Small intestine (tissue), 7 donors: ENCODE results near the gene DMGDH. TPM values are rescaled to one million over a fixed set of nuclear protein-coding genes. Genes with fewer than 3 reads are reported as not detected.

Experiments
- DNase-seq, 2 donors: peaks; one replicate each; pipeline versions ENCODE4 v3.0.0 to v3.0.0-alpha.2; 2013
- FAIRE-seq: peaks from 2 replicates; lab custom pipeline; 2012; peaks lifted over from hg19 to GRCh38; lab: Jason Lieb, UNC
- H3K27ac ChIP-seq, 3 donors: one replicate each; pipeline ENCODE4 v1.5.1; 2013; ENCODE audit warnings: low read length in 2 of 3, mild to moderate bottlenecking in 2 of 3, control low read depth in 1 of 3, inconsistent platforms in 1 of 3, low read depth in 1 of 3, moderate library complexity in 1 of 3
- H3K27me3 ChIP-seq, 3 donors: one replicate each; pipeline ENCODE4 v1.6.1; 2013; ENCODE audit warnings: low read length in 3 of 3, inconsistent platforms in 1 of 3; ENCODE audit not compliant: control insufficient read depth in 3 of 3, insufficient read depth in 3 of 3
- H3K36me3 ChIP-seq, 3 donors: one replicate each; pipeline ENCODE4 v1.6.1; 2013; ENCODE audit warnings: low read length in 3 of 3, inconsistent platforms in 1 of 3, low read depth in 1 of 3, mild to moderate bottlenecking in 1 of 3, moderate library complexity in 1 of 3; ENCODE audit not compliant: control insufficient read depth in 3 of 3, insufficient read depth in 2 of 3
- H3K4me1 ChIP-seq, 3 donors: one replicate each; pipeline ENCODE4 v1.6.1; 2013; ENCODE audit warnings: low read length in 2 of 3, inconsistent platforms in 1 of 3, low read depth in 1 of 3, mild to moderate bottlenecking in 1 of 3, moderate library complexity in 1 of 3; ENCODE audit not compliant: control insufficient read depth in 3 of 3, insufficient read depth in 2 of 3
- H3K4me3 ChIP-seq, 3 donors: one replicate each; pipeline ENCODE4 v1.5.1; 2013; ENCODE audit warnings: low read length in 3 of 3, control low read depth in 1 of 3, inconsistent platforms in 1 of 3, low read depth in 1 of 3, mild to moderate bottlenecking in 1 of 3, moderate library complexity in 1 of 3
- H3K9me3 ChIP-seq, 2 donors: one replicate each; pipeline ENCODE4 v1.6.1; 2013; ENCODE audit warnings: low read depth in 1 of 2, low read length in 1 of 2; ENCODE audit not compliant: control insufficient read depth in 2 of 2, insufficient read depth in 1 of 2
- WGBS, 3 donors: extraction: QIAGEN DNeasy Blood & Tissue Kit; methylation state at CpG; one replicate each; pipeline ENCODE4 v1.1.7; 2013; 5-methylcytosine and 5-hydroxymethylcytosine counted together
- polyA plus RNA-seq, 4 donors: library from polyadenylated mRNA; stranded (reverse) in 3 of 4; unstranded in 1 of 4; fragments of 200-250 nt in 3 of 4; fragments of 120-200 nt in 1 of 4; gene quantifications; one replicate each; pipeline versions ENCODE4 v1.2.1 to v1.2.3, GENCODE V29; 2013
- donor health status: healthy with polysubstance abuse.
- donor health status: control.
- donor health status: control.
- donor health status: Bipolar disorder and iron deficiency.
- donor health status: healthy.

The DMGDH gene
- polyA plus RNA-seq, 4 donors, result 0.24 to 1.9 TPM; not detected in 2

DNA sequence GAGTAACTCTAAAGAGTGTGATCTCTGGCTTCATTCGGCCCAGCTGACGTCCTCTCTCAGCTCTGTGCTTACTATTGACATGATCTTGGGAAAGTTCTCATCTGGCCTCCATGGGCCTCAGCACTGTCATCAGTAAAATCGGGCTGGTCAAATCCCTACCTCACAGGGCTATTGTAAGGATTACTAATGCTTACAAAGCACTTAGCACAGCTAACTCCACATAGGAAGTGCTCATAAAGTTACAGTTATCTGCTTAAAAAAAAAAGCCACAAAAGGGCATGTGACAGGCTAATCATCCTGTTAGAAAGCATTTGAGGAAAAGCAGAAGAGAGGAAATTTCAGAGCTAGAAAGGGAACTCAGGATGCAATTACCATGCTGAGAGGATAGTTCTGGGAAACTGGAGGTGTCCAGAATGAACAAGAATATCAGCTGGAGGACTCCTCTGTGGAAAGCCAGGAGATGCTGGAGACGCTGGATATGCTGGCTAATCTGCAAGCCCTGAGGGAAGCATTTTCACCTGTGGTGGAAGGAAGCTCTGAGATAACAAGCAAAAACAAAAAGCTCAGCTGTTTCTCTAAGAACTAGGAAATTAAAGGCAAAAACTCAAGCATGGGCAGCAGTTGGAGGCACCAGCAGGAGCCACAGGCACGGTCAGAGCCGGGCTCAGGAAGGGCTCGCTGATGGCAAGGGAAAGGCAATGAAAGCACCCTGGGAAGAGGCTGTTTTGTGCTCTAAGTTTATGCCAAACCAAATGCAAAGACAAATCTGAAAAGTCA is 37.7 kb upstream of the DMGDH start:
- Histone ChIP-seq H3K4me1 (peaks cover 0 to 17% (median 0%) of the 10 kb centered on the region in 3 donors), H3K36me3 (no peaks in the 10 kb centered on the region), H3K27ac (peak overlapping the region in 1 of 3 donors; percentile 2), H3K9me3 (no peaks in the 10 kb centered on the region), H3K27me3 (peaks cover 0 to 17% (median 15%) of the 10 kb centered on the region in 3 donors), H3K4me3 (no peak overlapping the region)
- DNase-seq, result peak in 1 of 2 donors; percentile 60
- 65 to 76% (median 71%) methylated on average over 7 of the region's 7 CpGs for WGBS, 3 donors
- FAIRE-seq, result no peak

DNA sequence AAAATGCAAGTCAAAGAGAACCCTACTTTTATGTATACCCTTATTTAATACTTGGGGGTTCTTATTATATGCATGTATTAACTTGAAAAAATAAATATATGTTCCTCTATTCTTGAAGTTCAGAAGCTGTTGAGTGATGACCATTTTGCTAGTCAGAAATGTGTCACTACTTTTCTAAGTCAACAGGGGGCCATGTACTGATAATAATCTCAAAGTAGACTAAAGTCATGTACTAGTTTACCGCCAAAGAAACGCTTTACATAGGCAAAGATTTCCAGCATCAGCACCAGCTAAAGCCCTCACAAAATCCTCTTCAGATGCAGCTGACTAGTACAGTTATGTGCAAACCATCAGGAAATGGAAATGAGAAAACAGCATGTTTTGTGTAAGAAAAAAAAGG is 36.4 kb upstream of the DMGDH start:
- Histone ChIP-seq H3K27ac (no peak overlapping the region), H3K9me3 (no peaks in the 10 kb centered on the region), H3K27me3 (peaks cover 0 to 5% (median 4%) of the 10 kb centered on the region in 3 donors), H3K4me3 (no peak overlapping the region), H3K4me1 (peaks cover 0 to 11% (median 0%) of the 10 kb centered on the region in 3 donors), H3K36me3 (no peaks in the 10 kb centered on the region)
- FAIRE-seq, result no peak
- WGBS, 3 donors, result 92 to 94% (median 93%) methylated on average over 2 of the region's 2 CpGs
- DNase-seq, result no peak

DNA sequence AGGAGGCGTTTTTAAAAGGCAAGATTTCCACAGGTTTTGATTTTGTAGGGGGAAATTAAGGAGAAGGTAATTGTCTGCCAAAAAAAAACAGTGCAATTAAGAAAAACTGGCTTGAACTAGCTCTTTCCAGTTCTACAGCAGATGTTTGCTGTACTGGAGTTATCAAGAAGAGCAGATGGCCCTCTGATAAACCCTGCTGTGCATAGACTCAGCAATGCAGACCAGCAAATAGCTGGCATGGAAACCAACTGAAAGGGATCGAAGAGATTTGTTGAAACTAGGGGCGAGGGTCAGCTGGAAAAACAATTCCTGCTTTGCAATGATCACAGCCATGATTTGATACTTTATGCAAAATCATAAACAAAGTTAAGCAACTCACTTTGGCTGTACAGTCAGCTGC is 24.3 kb upstream of the DMGDH start:
- no peaks in the 10 kb centered on the region for H3K27me3 ChIP-seq
- FAIRE-seq, result no peak
- H3K36me3 ChIP-seq, result no peaks in the 10 kb centered on the region
- no peak overlapping the region for H3K4me3 ChIP-seq
- no peaks in the 10 kb centered on the region for H3K9me3 ChIP-seq
- H3K4me1 ChIP-seq, result peaks cover 0 to 3% (median 0%) of the 10 kb centered on the region in 3 donors
- DNase-seq, result peak; percentile 10 to 35
- no peak overlapping the region for H3K27ac ChIP-seq
- 23 to 38% (median 37%) methylated on average over 3 of the region's 3 CpGs for WGBS, 3 donors

DNA sequence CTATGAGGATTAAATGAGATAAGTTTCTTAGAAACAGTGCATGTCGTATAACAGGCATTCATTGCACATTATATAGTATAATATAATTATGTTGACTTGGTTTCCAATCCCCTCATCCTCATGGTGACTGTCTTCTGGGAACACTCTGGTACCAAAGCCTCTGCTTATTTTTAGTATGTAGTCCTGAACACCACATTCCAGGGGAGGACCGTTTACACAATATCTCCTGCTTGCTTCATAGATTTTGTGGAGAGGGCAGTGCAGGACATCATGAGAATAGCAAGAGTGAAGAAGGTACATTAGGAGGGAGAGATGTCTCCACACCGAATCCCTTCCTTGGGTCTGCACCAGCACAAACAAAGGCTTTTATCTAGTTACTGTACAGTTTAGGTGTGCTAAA is 21.6 kb upstream of the DMGDH start:
- no peak for FAIRE-seq
- no peaks in the 10 kb centered on the region for H3K27me3 ChIP-seq
- no peak for DNase-seq
- no peaks in the 10 kb centered on the region for H3K9me3 ChIP-seq
- H3K27ac ChIP-seq, result no peak overlapping the region
- 58 to 65% (median 65%) methylated on average over 3 of the region's 3 CpGs for WGBS, 3 donors
- no peaks in the 10 kb centered on the region for H3K36me3 ChIP-seq
- H3K4me3 ChIP-seq, result no peak overlapping the region
- H3K4me1 ChIP-seq, result peaks cover 0 to 3% (median 0%) of the 10 kb centered on the region in 3 donors

DNA sequence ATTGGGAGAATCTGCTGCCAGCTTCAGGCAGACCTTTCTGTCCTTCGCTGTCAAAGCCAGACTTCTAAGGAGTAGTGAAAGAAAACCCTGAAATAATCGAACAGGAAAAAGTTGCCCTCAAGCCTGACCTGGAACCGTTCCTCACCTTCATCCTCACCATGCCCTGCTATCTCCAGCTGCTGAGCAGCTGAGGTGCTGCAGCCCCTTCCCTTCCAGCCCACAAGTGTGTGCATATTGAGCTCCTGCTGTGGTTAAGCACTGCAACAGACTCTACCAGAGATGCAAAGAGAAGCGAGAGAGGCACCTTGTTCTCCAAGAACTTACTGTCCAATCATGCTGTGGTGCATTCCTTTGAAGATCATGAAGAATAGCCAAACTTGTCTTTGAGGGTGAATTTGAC is 19.0 kb upstream of the DMGDH start:
- FAIRE-seq (no peak), DNase-seq (no peak)
- peaks cover 0 to 3% (median 0%) of the 10 kb centered on the region in 3 donors for H3K4me1 ChIP-seq
- 73 to 90% (median 77%) methylated on average over 4 of the region's 4 CpGs for WGBS, 3 donors
- H3K27ac ChIP-seq, result no peak overlapping the region
- H3K9me3 ChIP-seq, result no peaks in the 10 kb centered on the region
- no peaks in the 10 kb centered on the region for H3K27me3 ChIP-seq
- H3K36me3 ChIP-seq, result no peaks in the 10 kb centered on the region
- H3K4me3 ChIP-seq, result no peak overlapping the region

DNA sequence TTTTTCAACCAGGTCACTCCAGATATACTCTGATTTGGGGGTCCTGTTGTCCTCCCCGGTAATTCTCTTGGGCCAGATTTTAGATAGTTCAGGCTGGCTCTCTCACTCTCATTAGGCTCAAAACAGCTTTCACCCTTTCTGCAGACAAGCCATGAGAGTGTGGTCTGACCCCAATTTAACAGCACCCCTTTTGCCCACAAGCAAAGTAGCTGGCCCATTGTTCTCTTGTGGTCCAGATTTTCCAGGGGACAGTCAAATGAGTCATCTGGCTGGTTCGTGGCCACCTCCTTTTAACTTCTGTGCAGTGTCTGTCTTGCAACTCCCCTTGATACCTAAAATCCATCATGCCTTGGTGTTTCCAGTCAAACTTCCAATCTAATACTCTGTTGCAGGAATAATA is 16.6 kb upstream of the DMGDH start:
- Histone ChIP-seq H3K4me3 (no peak overlapping the region), H3K27me3 (no peaks in the 10 kb centered on the region), H3K27ac (no peak overlapping the region), H3K36me3 (no peaks in the 10 kb centered on the region), H3K9me3 (no peaks in the 10 kb centered on the region), H3K4me1 (no peaks in the 10 kb centered on the region)
- DNase-seq, result no peak
- WGBS, 3 donors, result 57 to 74% (median 68%) methylated on average over 2 of the region's 2 CpGs
- no peak for FAIRE-seq

DNA sequence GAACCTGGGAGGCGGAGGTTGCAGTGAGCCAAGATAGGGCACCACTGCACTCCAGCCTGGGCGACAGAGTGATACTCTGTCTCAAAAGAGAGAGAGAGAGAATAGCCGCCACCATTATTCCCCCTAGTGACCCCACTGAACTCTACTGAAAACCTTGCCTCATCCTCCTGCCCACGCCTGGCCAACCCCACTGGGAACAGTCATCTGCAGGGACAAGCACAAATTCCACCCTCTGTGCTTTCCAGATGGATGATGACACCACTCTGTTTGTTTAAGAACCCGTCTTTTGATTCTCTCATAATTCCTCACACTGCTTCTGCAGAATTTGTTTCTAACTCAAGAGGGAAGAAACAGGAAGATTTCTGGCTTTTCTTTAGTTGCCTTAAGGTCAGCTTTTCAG is 12.3 kb upstream of the DMGDH start:
- Histone ChIP-seq H3K4me3 (no peak overlapping the region), H3K27ac (no peak overlapping the region), H3K36me3 (no peaks in the 10 kb centered on the region), H3K4me1 (no peaks in the 10 kb centered on the region), H3K27me3 (no peaks in the 10 kb centered on the region), H3K9me3 (peaks cover 0 to 3% of the 10 kb centered on the region in 2 donors)
- 85 to 95% (median 92%) methylated on average over 5 of the region's 5 CpGs for WGBS, 3 donors
- FAIRE-seq, result no peak
- DNase-seq, result no peak

DNA sequence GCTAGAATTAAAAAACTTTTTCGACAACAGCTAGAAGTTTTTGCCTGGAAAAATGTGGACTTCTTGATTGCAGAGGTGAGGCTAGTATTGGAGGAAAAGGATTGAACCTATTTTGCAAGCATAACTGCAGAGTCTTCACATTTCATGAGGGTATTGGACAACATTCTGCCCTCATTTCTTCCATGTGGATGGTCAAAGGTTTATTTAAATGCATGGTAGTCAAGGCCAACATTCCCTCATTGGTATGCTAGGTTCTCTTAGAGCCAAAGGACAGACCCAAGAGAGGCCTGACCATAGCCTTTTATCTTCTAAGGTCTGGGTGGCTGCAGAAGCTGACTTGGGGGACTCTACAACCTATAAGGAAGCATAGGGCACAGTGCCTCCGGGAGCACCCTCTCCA is 11.3 kb upstream of the DMGDH start:
- peaks cover 0 to 3% of the 10 kb centered on the region in 2 donors for H3K9me3 ChIP-seq
- WGBS, 3 donors, result 81 to 89% (median 86%) methylated on average over 2 of the region's 2 CpGs
- no peaks in the 10 kb centered on the region for H3K4me1 ChIP-seq
- DNase-seq (no peak), FAIRE-seq (no peak)
- H3K36me3 ChIP-seq, result no peaks in the 10 kb centered on the region
- H3K27ac ChIP-seq, result no peak overlapping the region
- no peak overlapping the region for H3K4me3 ChIP-seq
- no peaks in the 10 kb centered on the region for H3K27me3 ChIP-seq
